ENCODE measurements around the gene GRPR. TPM values are rescaled to one million over a fixed set of nuclear protein-coding genes. Genes with fewer than 3 reads are reported as not detected.

The GRPR gene
- total RNA-seq, 2 experiments from 2014 or later: 0.20 to 0.22 TPM

GRCh38 chrX:16087076-16087475 lies 36.3 kb upstream of the GRPR start:
- H3K4me1 ChIP-seq (ENCODE audit: insufficient read depth, low read length): no peaks in the 10 kb centered on the region
- no peaks in the 10 kb centered on the region for H3K27me3 ChIP-seq (ENCODE audit: control insufficient read depth in 1 of 2, insufficient read depth in 2 of 2, low read length in 2 of 2)
- intact Hi-C loops (cut with DNase I, micrococcal nuclease): no loop called here
- no peak for TF ChIP-seq CTCF (IDR thresholded peaks at IDR 0.05)
- DNase-seq (no peak), ATAC-seq (ENCODE audit: poor library complexity) (no peak)
- Mint-ChIP-seq H3K4me3 (no peak overlapping the region), H3K27me3 (peaks cover 5% of the 10 kb centered on the region), H3K4me1 (ENCODE audit: low read depth) (no peaks in the 10 kb centered on the region), H3K36me3 (ENCODE audit: low read depth) (no peaks in the 10 kb centered on the region), H3K9me3 (no peaks in the 10 kb centered on the region), H3K27ac (no peak overlapping the region)
- no peak overlapping the region for H3K4me3 ChIP-seq (ENCODE audit: low read length)
- CTCF ChIA-PET: no interaction called here
- no peak overlapping the region for H3K27ac ChIP-seq (ENCODE audit: low read depth in 1 of 2, low read length in 2 of 2)
- POLR2A ChIA-PET: no interaction called here
- no peaks in the 10 kb centered on the region for H3K36me3 ChIP-seq (ENCODE audit: insufficient read depth, low read length)
- no peaks in the 10 kb centered on the region for H3K9me3 ChIP-seq (ENCODE audit: control insufficient read depth in 1 of 2, insufficient read depth in 1 of 2, low read length in 2 of 2)

GRCh38 chrX:16089086-16089485 lies 34.3 kb upstream of the GRPR start:
- ChIA-PET CTCF (no interaction called here), POLR2A (no interaction called here)
- no peaks in the 10 kb centered on the region for H3K4me1 Mint-ChIP-seq (ENCODE audit: low read depth)
- H3K27me3 ChIP-seq (ENCODE audit: control insufficient read depth in 1 of 2, insufficient read depth in 2 of 2, low read length in 2 of 2): no peaks in the 10 kb centered on the region
- intact Hi-C loops (cut with DNase I, micrococcal nuclease): no loop called here
- no peaks in the 10 kb centered on the region for H3K36me3 Mint-ChIP-seq (ENCODE audit: low read depth)
- H3K4me3 ChIP-seq (ENCODE audit: low read length): no peak overlapping the region
- DNase-seq (no peak), ATAC-seq (ENCODE audit: poor library complexity) (no peak)
- H3K9me3 Mint-ChIP-seq: no peaks in the 10 kb centered on the region
- peaks cover 13% of the 10 kb centered on the region for H3K27me3 Mint-ChIP-seq
- no peaks in the 10 kb centered on the region for H3K9me3 ChIP-seq (ENCODE audit: control insufficient read depth in 1 of 2, insufficient read depth in 1 of 2, low read length in 2 of 2)
- no peak for TF ChIP-seq CTCF (IDR thresholded peaks at IDR 0.05)
- no peaks in the 10 kb centered on the region for H3K36me3 ChIP-seq (ENCODE audit: insufficient read depth, low read length)
- no peak overlapping the region for H3K27ac ChIP-seq (ENCODE audit: low read depth in 1 of 2, low read length in 2 of 2)
- no peaks in the 10 kb centered on the region for H3K4me1 ChIP-seq (ENCODE audit: insufficient read depth, low read length)
- H3K4me3 Mint-ChIP-seq: no peak overlapping the region
- H3K27ac Mint-ChIP-seq: no peak overlapping the region

GRCh38 chrX:16096141-16096540 lies 27.2 kb upstream of the GRPR start:
- no peaks in the 10 kb centered on the region for H3K4me1 ChIP-seq (ENCODE audit: insufficient read depth, low read length)
- Mint-ChIP-seq H3K36me3 (ENCODE audit: low read depth) (no peaks in the 10 kb centered on the region), H3K9me3 (no peaks in the 10 kb centered on the region), H3K4me1 (ENCODE audit: low read depth) (no peaks in the 10 kb centered on the region), H3K27ac (no peak overlapping the region), H3K4me3 (no peak overlapping the region), H3K27me3 (peaks cover 19% of the 10 kb centered on the region)
- POLR2A ChIA-PET: no interaction called here
- H3K4me3 ChIP-seq (ENCODE audit: low read length): no peak overlapping the region
- H3K27ac ChIP-seq (ENCODE audit: low read depth in 1 of 2, low read length in 2 of 2): no peak overlapping the region
- H3K27me3 ChIP-seq (ENCODE audit: control insufficient read depth in 1 of 2, insufficient read depth in 2 of 2, low read length in 2 of 2): no peaks in the 10 kb centered on the region
- CTCF ChIA-PET: no interaction called here
- H3K9me3 ChIP-seq (ENCODE audit: control insufficient read depth in 1 of 2, insufficient read depth in 1 of 2, low read length in 2 of 2): no peaks in the 10 kb centered on the region
- no peak for TF ChIP-seq CTCF (IDR thresholded peaks at IDR 0.05)
- DNase-seq (no peak), ATAC-seq (ENCODE audit: poor library complexity) (no peak)
- intact Hi-C loops (cut with DNase I, micrococcal nuclease): no loop called here
- no peaks in the 10 kb centered on the region for H3K36me3 ChIP-seq (ENCODE audit: insufficient read depth, low read length)

Data from CD4-positive, alpha-beta T cell (primary cell).